ENCODE results near the gene VILL. TPM values are rescaled to one million over a fixed set of nuclear protein-coding genes. Genes with fewer than 3 reads are reported as not detected.

Gene VILL
- total RNA-seq, 2 experiments from 2014 or later, result 13.2 to 23.5 TPM

GRCh38 chr3:38016847-38017444 is 26.4 kb downstream of the VILL start:
- Histone ChIP-seq H3K4me3 (ENCODE audit: low read depth, low read length, poor library complexity, severe bottlenecking) (no peak overlapping the region), H3K4me1 (ENCODE audit: insufficient read depth, low read length, poor library complexity, severe bottlenecking) (no peaks in the 10 kb centered on the region), H3K4me2 (ENCODE audit: low read length) (no peak overlapping the region), H3K79me2 (ENCODE audit: insufficient read depth, low read depth, low read length) (no peaks in the 10 kb centered on the region), H3K36me3 (ENCODE audit: insufficient read depth, low read length) (no peaks in the 10 kb centered on the region), H4K20me1 (ENCODE audit: insufficient read depth, low read length) (no peaks in the 10 kb centered on the region), H3K27ac (ENCODE audit: low read depth, low read length, poor library complexity, severe bottlenecking) (no peak overlapping the region), H3K9me2 (ENCODE audit: insufficient read depth, low read length) (no peaks in the 10 kb centered on the region), H3K9me3 (ENCODE audit: low read length) (no peaks in the 10 kb centered on the region), H2AFZ (ENCODE audit: low read length) (no peak overlapping the region)
- no peak for TF ChIP-seq EZH2phosphoT487 (IDR thresholded peaks at IDR 0.05; ENCODE audit: borderline replicate concordance, low read depth, low read length)
- TF ChIP-seq CTCF (conservative IDR thresholded peaks at IDR 0.05; ENCODE audit: low read length), result no peak
- BruUV-seq (replicated peaks), result no TSS peak
- DNase-seq (ENCODE audit: low spot score), result no peak
- intact Hi-C loops (cut with micrococcal nuclease; ENCODE audit: unreplicated experiment), result no loop called here
- ChIA-PET CTCF (ENCODE audit: unreplicated experiment) (no interaction called here), POLR2A (no interaction called here)

DNA sequence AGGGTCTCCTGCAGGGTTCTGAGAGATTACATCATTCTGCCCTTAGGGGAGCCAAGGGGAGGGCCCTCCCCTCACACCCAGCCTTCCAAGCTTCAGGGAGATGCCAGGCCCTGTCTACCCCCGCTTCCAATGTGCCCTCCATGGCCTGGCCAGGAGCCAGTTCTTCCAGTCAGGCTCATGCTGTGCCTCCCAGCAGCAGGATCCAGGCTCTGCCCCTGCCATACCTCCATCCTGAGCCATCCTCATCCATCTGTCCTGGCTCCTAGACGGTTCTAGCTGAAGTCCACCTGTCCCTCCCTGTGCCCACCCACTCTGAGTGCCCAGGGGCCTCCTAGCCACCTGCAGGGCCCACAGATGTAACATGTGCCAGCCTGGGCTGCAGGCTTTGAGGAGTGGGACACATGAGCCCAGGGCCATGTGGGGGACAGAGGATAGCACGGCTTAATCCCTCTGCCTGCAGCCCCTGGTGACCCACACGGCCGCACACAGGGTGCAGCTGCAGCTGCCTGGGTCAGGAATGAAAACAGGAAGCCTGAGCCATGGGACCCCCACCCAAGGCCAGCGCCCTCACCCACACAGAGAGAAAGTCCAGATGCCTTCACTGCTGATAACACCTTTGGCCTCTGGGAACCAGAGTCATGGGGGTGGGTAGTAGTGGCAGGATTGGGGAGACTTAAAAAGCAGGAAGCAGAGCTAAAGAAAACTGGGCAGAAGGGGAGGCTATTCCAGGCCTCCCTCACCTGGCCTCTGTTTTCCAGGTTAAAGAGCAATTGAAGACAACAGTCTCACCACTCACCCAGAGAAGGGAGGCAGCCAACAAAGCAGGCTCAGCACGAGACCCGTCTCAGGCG is 27.1 kb downstream of the VILL start:
- H4K20me1 ChIP-seq (ENCODE audit: insufficient read depth, low read length), result no peaks in the 10 kb centered on the region
- H3K27ac ChIP-seq (ENCODE audit: low read depth, low read length, poor library complexity, severe bottlenecking), result no peak overlapping the region
- intact Hi-C loops (cut with micrococcal nuclease; ENCODE audit: unreplicated experiment), result no loop called here
- TF ChIP-seq CTCF (conservative IDR thresholded peaks at IDR 0.05; ENCODE audit: low read length), result no peak
- TF ChIP-seq EZH2phosphoT487 (IDR thresholded peaks at IDR 0.05; ENCODE audit: borderline replicate concordance, low read depth, low read length), result no peak
- no peak overlapping the region for H3K4me2 ChIP-seq (ENCODE audit: low read length)
- H3K9me3 ChIP-seq (ENCODE audit: low read length), result no peaks in the 10 kb centered on the region
- H3K79me2 ChIP-seq (ENCODE audit: insufficient read depth, low read depth, low read length), result no peaks in the 10 kb centered on the region
- H3K9me2 ChIP-seq (ENCODE audit: insufficient read depth, low read length), result no peaks in the 10 kb centered on the region
- ChIA-PET POLR2A (no interaction called here), CTCF (ENCODE audit: unreplicated experiment) (no interaction called here)
- BruUV-seq (replicated peaks), result no TSS peak
- no peak overlapping the region for H3K4me3 ChIP-seq (ENCODE audit: low read depth, low read length, poor library complexity, severe bottlenecking)
- H3K4me1 ChIP-seq (ENCODE audit: insufficient read depth, low read length, poor library complexity, severe bottlenecking), result no peaks in the 10 kb centered on the region
- H3K36me3 ChIP-seq (ENCODE audit: insufficient read depth, low read length), result no peaks in the 10 kb centered on the region
- H2AFZ ChIP-seq (ENCODE audit: low read length), result no peak overlapping the region
- no peak for DNase-seq (ENCODE audit: low spot score)

Measured in OCI-LY7 (cell line).